Left renal cortex interstitium (tissue), 4 donors: Measurements from ENCODE around the gene LRRC53. TPM values are rescaled to one million over a fixed set of nuclear protein-coding genes. Genes with fewer than 3 reads are reported as not detected.

ENCODE experiments used
- DNase-seq, 4 donors: peaks; one replicate each; pipeline ENCODE4 v3.0.0-alpha.2; 2013; ENCODE audit warnings: low read depth in 4 of 4, low spot score in 2 of 4, missing footprints in 1 of 4
- polyA plus RNA-seq, 4 donors: library from polyadenylated mRNA; unstranded; fragments of 120-200 nt; gene quantifications; one replicate each; pipeline ENCODE4 v1.2.1, GENCODE V29; 2013; ENCODE audit not compliant: insufficient read length in 4 of 4

Gene LRRC53
- polyA plus RNA-seq, 4 donors = not detected

- no peak for DNase-seq
Observed at GRCh38 chr1:74436078-74436477, 76.3 kb downstream of the LRRC53 start.

- no peak for DNase-seq
Observed at GRCh38 chr1:74434321-74434720, 78.1 kb downstream of the LRRC53 start.

DNA sequence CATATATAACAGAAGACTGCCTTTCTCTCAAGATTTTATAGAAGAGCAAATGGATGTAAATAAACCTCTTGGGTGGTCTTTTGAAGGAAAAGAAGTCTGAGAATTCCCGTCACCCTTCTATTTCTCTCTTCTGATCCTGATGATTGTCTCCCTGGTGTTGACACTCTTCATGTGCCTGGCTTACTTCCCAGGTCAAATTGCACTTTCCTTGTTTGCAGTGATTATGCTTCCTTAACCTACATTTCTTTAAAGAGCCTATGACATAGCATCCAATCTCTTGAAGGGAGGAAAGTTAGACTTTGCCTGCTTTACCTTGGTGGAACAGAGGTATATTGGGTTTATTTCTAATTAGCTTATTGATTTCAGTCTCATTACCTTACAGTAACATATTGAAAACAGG lies 80.1 kb downstream of the LRRC53 start:
- no peak for DNase-seq

DNA sequence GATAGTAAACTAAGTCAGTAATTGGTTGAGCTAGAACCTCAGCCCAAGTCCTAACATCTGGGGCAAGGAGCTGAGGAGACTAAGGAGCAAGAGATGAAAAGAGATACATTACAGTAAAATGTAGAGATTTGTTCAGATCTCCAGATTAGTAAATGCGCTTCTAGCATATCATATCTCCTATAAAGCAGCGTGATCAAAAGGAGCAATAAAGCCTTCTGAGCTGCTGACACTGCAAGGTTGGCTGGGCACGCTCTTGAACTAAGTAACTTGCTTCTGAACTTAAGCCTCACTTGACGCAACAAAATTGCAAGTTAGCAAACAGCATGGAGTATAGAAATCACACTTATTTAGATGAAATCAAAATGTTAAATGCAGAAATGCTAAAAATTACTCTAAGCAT lies 80.9 kb downstream of the LRRC53 start:
- no peak for DNase-seq

DNA sequence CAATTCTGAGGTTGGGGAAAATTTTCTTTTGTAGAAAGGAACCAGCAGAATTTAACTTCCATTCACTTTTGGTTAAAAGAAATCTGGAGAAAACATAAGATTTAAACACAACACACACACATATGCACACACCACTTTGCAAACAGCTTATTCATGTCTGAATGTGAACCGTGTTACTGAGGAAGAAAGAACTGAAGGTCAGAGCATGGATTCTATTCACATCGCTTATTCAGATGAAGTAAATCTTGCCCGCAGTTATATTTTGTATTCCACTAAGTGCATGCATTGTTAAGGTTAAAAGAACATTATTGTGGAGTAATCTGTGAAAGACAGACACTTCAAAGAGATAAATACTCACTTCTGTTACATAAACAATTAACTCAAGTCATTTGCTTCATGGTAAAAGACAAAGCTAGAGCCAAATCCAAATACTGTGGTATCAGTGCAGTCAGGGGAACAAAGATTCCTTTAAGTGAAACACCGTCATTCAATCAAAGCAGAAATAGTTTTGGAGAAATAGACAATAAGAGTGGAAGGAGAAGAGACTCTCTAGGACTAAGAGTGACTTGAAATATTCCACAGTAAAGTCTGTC lies 82.0 kb downstream of the LRRC53 start:
- DNase-seq = no peak

GRCh38 chr1:74429580-74429979 lies 82.8 kb downstream of the LRRC53 start:
- DNase-seq = no peak

GRCh38 chr1:74427681-74428080 lies 84.7 kb downstream of the LRRC53 start:
- no peak for DNase-seq

GRCh38 chr1:74426208-74426937 lies 86.0 kb downstream of the LRRC53 start:
- DNase-seq = no peak

DNA sequence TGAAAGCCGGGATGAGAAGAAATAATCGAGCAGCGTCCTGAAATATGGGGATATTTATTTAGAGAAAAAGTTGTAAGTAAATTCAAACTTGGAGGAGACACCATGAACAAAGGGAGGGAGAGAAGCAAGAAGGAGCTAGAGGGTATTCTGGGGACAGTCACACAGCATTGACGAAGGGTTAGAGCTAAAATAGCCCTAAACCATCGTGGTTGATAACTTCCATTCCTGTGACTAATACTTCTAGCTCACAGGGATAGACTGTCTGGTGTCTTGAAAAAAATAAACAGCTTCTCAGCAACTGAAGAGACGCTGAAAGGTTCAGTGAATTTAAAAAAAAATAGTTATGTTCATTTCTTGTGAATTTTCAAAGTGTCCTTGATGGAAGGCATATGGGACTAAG lies 86.7 kb downstream of the LRRC53 start:
- DNase-seq = no peak

DNA sequence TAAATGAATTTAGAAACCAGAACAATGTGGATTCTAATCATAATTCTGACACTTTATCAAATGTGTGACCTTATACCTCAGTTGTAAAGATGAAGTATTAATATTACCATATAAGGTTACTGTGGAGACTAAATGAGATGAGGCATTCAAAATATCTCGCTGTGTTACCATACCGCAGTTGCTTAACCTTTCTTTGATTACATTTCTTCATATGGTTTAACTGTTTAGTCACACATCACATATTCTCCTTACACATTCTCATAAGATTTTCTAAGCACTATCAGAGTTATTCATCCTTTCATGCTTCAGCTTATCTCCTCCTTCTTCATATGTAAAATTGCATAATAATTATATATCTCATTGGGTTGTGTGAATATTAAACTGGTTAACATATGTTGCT lies 88.9 kb downstream of the LRRC53 start:
- DNase-seq = no peak

DNA sequence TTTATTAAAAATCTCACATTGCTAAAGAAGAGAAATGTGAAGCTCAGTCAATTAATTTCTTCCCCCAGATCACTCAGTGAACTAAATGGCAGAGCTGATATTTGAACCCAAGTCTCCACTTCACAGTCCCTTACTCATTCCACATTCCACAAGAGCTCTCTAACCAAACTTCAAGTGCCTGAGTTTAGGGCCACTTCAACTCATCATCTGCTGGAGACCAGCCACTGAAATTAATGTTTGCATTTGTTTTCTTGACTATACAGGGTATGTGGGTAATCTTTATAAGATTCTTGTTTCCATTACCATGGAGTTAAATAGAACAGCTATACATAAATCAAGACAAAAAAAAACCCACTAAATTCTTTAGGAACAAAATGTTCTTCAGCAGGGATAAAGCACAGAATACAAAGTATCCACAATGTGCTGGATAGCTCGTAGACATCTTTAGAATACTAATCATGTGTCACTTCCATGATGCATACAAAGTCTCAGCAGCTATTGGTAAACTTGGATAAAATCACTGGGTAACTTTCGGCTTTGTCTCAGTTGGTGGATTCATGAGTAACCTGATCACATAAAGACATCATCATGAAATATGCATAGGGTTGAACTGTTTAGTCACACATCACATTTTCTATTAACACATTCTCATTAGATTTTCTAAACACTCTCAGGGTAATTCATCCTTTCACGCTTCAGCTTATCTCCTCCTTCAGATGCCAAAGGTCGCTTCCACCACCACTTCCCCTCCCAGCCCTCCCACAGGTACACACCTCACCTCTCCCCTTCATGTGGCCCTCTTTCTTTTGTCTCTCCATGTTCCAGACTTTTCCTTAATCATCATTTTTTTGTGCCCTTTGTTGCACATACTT lies 89.8 kb downstream of the LRRC53 start:
- DNase-seq = no peak

DNA sequence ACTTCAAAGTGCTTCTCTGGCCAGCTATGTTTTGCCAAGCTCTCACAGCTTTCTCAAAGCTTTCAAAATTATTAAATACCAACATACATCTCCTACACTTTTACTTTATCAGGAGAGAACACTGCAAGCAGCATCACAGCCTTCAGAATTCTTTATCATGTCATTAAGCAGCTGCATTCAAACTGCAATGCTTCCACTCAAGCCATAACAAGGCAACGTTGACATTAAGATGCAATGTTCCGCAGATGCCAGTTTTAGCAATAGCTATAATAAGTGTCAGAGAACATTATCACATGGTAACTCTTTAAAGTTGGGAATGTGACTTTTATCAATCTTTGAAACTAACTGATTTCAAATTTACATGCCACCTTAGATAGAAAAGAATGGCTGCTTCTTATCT lies 91.9 kb downstream of the LRRC53 start:
- DNase-seq = no peak

Other genes with a start within 250 kb of the LRRC53 start
- gene ERICH3, start 161.2 kb upstream of the LRRC53 start, polyA plus RNA-seq = under 1 TPM; 0.27 to 0.87 (median 0.56) TPM
- gene CRYZ, start 220.4 kb upstream of the LRRC53 start, polyA plus RNA-seq = 100 to 1,000 TPM; 154 to 205 (median 181) TPM
- gene TYW3, start 220.5 kb upstream of the LRRC53 start, polyA plus RNA-seq = 10 to 100 TPM; 27.0 to 40.5 (median 29.8) TPM